ENCODE results near the gene DHDH.
"Not testable (repeated sequence)": the region's sequence is repeated elsewhere in the genome, so short reads cannot be mapped to it uniquely, and the experiment has no call there.

The DHDH gene

DNA sequence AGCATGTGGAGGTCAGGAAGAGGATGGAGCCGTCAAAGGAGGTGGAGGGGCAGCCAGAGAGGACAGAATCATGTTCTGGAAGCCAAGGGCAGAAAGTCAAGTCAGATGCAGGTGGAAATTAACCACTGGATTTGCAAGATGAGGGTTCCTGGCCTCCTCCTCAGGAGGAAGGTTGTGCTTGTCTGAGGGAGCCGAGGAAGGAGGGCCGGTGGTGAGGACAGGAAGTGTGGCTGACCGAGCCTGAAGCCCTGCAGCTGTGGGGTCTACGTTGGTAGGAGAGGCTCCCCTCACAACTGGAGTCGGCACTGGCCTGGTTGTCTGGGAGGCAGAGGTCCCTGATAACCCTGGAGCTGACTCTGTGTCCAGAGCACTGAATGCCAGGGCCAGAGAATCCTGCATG lies 15.4 kb upstream of the DHDH start:
- DNase-seq (ENCODE audit: low spot score) = no peak

GRCh38 chr19:48918801-48919247 lies 14.7 kb upstream of the DHDH start:
- DNase-seq (ENCODE audit: low spot score) = no peak

- DNase-seq (ENCODE audit: low spot score) = not testable (repeated sequence)
These were observed 14.2 kb upstream of the DHDH start for GRCh38 chr19:48919271-48919670.

DNA sequence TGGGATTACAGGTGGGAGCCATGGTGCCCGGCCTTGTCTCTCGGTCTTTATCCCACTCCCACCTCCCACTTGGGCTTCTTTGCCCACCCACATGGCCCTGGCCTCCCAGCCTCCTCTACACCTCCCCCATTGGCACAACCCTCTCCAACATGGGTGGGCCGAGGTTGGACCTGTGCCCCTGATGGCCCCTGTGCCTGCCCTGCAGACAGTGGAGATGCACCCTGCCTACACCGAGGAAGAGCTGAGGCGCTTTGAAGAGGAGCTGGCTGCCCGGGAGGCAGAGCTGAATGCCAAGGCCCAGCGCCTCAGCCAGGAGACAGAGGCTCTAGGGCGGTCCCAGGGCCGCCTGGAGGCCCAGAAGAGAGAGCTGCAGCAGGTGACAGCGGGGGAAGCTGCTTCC lies 12.6 kb upstream of the DHDH start:
- DNase-seq (ENCODE audit: low spot score) = no peak

- no peak for DNase-seq (ENCODE audit: low spot score)
These were observed 11.6 kb upstream of the DHDH start for GRCh38 chr19:48921721-48922500.

DNA sequence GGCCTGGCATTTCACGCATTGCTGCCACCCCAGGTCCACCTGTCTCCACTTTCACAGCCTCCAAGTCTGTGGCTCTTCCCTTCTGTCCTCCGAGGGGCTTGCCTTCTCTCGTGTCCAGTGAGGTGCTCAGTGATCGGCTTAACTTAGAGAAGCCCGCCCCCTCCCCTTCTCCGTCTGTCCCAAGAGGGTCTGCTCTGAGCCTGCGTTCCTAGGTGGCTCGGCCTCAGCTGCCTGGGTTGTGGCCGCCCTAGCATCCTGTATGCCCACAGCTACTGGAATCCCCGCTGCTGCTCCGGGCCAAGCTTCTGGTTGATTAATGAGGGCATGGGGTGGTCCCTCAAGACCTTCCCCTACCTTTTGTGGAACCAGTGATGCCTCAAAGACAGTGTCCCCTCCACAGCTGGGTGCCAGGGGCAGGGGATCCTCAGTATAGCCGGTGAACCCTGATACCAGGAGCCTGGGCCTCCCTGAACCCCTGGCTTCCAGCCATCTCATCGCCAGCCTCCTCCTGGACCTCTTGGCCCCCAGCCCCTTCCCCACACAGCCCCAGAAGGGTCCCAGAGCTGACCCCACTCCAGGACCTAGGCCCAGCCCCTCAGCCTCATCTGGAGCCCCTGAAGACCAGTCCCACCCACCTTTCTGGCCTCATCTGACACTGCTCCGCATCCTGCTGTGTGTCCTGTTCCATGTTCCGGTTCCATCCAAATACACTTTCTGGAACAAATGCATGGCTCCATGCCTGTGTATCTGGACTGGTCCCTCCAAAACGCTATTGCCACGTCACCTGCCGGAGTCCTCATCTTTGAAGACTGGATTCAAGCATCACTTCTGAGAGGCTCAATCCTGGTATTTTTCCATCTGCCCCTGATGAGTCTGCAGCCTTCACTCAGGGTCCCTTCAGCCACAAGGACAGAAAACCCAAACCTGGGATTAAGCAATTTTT lies 10.7 kb upstream of the DHDH start:
- DNase-seq (ENCODE audit: low spot score) = no peak

GRCh38 chr19:48925240-48925843 lies 8.2 kb upstream of the DHDH start:
- peak; percentile 58 for DNase-seq (ENCODE audit: low spot score)

DNA sequence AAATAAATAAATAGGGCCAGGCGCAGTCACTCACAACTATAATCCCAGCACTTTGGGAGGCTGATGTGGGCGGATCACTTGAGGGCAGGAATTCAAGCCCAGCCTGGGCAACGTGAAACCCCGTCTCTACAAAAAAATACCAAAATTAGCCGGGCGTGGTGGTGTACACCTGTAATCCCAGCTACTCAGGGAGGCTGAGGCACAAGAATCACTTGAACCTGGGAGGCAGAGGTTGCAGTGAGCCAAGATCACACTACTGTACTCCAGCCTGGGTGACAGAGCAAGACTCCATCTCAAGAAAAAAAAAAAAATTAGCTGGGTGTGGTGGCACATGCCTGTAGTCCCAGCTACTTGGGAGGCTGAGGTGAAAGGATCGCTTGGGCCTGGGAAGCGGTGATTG lies 7.6 kb upstream of the DHDH start:
- DNase-seq (ENCODE audit: low spot score) = not testable (repeated sequence)

GRCh38 chr19:48926909-48927308 lies 6.6 kb upstream of the DHDH start:
- DNase-seq (ENCODE audit: low spot score) = peak; percentile 83

- not testable (repeated sequence) for DNase-seq (ENCODE audit: low spot score)
These were observed 5.8 kb upstream of the DHDH start for GRCh38 chr19:48927692-48928091.

DNA sequence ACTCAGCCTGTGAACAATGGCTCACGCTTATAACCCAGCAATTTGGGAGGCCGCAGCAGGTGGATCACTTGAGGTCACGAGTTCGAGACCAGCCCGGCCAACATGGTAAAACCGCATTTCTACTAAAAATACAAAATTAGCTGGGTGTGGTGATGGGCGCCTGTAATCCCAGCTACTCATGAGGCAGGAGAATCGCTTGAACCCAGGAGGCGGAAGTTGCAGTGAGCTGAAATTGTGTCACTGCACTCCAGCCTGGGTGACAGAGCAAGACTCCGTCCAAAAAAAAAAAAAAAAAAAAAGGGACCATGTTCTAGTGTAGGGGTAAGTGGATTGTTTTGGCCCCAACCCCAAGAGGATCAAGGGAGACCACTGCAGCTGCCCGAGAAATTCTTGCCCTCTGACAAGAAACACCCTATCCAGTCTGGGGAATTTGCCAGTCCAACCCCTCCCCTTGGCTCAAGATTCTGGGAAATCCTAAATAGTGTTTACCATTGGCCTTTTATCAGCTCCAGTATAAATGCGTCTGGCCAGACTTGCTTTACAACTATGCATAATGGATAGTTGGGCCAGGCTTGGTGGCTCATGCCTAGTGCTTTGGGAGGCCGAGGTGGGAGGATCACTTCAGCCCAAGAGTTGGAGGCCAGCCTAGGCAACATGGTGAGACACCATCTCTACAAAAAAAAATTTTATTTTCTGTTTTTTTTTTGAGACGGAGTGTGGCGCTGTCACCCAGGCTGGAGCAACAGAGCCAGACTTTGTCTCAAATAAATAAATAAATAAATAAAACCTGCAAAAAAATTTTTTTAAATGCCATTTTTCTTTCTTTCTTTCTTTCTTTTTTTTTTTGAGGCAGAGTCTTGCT lies 5.1 kb upstream of the DHDH start:
- no peak for DNase-seq (ENCODE audit: low spot score)

DNA sequence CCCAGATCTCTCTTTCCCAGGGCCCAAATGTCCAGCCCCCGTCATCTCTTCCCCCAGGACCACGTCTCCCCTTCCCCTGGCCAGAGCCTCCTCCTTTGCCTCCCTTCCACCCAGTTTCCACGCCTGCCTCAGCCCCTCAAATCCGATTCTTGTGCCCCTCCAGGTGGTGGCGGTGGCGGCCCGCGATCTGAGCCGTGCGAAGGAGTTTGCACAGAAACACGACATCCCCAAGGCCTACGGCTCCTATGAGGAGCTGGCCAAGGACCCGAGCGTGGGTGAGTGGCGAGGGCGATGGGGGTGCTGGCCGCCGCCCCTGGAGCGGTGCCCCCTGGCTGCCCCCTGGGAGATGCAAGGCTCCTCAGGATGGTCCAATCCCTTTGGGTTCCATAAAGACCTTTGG lies 1.3 kb downstream of the DHDH start:
- no peak for DNase-seq (ENCODE audit: low spot score)

DNA sequence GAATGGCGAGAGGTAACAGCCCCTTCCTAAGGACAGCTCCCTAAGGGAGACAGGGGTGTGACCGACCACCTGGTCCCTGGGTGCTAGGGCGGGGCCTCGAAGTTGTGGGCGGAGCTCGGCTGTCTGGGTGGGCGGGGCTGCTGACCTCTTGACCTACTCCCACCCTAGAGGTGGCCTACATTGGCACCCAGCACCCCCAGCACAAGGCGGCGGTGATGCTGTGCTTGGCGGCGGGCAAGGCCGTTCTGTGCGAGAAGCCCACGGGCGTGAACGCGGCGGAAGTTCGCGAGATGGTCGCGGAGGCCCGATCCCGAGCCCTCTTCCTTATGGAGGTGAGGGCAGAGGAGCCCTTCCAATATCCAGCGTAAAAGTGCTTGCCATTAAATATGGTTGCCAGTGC lies 2.4 kb downstream of the DHDH start:
- DNase-seq (ENCODE audit: low spot score) = no peak

GRCh38 chr19:48938256-48938655 lies 4.8 kb downstream of the DHDH start:
- DNase-seq (ENCODE audit: low spot score) = no peak

DNA sequence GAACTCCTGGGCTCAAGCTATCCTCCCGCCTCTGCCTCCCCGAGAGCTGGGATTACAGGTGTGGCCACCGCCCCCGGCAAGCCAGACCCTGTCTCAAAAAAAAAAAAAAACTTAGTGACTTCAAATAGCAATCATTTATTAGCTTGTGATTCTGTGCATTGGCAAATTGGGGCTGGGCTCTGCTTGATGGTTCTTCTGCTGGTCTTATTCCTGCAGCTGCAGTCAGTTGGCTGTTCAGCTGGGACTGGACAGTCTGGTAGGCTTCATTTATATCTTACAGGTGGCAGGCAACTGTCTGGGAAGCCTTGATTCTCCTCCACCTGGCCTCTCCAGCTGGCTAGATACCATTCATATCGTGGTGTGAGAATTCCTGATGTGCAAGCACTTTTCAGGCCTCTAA lies 7.4 kb downstream of the DHDH start:
- no peak for DNase-seq (ENCODE audit: low spot score)

- no peak for DNase-seq (ENCODE audit: low spot score)
These were observed 9.6 kb downstream of the DHDH start for GRCh38 chr19:48943081-48943480.

GRCh38 chr19:48945415-48945814 lies 11.9 kb downstream of the DHDH start:
- DNase-seq (ENCODE audit: low spot score) = no peak

DNA sequence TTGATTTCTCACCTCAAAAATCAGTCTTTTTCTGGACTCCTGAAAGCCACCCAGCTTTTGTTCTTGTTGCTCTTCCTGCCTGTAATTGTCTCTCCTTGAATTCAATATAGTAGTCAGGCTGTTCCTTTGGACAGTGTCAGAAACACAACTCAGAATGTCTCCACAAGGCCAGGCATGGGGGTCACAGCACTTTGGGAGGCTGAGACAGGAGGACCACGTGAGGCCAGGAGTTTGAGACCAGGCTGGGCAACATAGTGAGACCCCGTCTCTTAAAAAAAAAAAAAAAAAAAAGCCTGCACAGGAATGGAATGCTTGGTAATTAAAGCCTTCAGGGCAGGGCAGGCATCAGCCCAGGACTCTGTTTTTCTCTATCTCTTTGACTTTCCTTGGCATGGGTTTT lies 12.3 kb downstream of the DHDH start:
- no peak for DNase-seq (ENCODE audit: low spot score)

- DNase-seq (ENCODE audit: low spot score) = no peak
These were observed 13.2 kb downstream of the DHDH start for GRCh38 chr19:48946463-48947257.

DNA sequence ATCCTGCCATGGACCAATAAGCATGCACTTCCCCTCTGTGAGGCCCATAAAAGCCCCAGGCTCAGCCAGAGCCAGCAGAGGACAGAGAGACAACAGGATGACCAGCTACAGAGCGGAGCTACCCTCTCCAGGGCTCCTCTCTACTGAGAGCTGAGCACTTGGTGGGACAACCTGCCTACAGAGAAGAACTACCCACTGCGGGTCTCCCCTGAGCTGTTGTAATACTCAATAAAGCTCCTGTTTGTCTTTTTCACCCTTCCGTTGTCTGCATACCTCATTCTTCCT lies 13.7 kb downstream of the DHDH start:
- no peak for DNase-seq (ENCODE audit: low spot score)

GRCh38 chr19:48950159-48950558 lies 16.7 kb downstream of the DHDH start:
- no peak for DNase-seq (ENCODE audit: low spot score)
